DMS 273 treated with DMSO at 0.1 percent for 48 hours (cell line): ENCODE data around the gene MRGPRG.

Source experiments
- DNase-seq: peaks from one replicate; lab custom pipeline; 2025; lab: John Stamatoyannopoulos, UW

The MRGPRG gene

DNA sequence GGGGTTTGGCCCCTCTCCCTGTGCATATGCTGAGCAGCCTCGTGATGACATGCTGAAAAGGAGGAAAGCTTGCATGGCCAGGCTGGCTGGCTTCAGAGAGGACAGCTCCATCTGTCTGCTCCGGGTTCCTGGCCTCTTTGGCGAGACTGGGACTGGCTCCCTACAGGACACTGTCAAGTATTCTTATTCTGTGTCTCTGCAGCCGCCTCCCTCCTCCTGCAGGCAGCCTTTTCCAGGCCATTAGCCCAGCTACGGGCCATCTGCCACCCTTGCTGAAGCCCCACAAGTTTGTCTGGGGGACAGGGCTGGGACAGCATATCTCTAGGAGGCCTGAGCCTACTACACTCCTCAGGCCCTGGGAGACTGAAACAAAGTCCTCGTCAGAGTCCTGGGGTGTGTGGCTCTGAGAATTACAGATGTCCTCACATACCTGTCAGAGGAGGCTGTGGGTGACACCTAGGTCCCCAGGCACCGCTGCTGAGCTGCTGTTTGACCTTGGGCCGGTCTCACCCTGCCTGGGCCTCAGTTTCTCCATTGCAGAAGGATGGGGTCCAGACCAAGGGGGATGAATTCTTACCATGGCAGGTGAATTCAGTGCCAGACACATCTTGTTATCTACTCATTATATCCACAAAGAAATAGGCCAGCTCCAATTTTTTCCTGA is 11.0 kb downstream of the MRGPRG start:
- peak; percentile 32 for DNase-seq

DNA sequence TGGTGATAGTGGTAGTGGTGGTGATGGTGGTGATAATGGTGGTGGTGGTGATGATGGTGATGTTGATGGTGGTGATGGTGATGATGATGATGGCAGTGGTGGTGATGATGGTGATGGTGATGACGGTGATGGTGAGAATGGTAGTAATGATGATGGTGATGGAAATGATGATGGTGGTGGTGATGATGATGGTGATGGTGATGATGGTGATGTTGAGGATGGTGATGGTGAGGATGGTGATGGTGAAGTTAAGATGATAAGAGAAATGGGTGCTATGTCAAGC is 11.8 kb downstream of the MRGPRG start:
- DNase-seq, result no peak

DNA sequence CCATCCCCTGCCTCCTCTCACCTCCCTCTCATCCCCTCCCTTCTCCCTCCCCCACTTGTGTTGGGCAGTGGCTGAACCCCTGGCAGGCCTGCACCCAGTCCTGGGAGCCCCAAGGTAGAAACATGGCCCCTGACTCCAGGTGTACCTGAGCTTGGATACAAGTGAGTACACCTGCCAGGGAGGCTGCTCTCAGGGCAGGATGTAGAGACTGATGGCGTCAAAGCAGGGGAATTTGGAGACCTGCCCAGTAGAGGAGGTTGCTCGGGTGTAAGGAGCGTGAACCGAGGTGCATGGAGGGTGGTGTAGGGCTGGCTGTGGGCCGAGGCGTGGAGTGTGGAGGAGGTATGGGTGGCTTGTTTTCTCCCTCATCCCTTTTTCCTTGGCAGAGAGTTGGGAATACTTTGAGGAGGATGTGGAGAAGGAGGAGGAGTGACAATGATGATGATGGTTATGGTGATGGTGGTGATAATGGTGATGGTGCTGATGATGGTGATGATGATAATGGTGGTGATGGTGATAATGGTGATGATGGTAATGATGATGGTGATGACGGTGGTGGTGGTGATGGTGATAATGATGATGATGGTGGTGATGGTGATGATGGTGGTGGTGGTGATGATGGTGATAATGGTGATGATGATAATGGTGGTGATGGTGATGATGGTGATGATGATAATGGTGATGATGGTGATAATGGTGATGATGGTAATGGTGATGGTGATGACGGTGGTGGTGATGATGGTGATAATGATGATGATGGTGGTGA is 12.3 kb downstream of the MRGPRG start:
- no peak for DNase-seq

DNA sequence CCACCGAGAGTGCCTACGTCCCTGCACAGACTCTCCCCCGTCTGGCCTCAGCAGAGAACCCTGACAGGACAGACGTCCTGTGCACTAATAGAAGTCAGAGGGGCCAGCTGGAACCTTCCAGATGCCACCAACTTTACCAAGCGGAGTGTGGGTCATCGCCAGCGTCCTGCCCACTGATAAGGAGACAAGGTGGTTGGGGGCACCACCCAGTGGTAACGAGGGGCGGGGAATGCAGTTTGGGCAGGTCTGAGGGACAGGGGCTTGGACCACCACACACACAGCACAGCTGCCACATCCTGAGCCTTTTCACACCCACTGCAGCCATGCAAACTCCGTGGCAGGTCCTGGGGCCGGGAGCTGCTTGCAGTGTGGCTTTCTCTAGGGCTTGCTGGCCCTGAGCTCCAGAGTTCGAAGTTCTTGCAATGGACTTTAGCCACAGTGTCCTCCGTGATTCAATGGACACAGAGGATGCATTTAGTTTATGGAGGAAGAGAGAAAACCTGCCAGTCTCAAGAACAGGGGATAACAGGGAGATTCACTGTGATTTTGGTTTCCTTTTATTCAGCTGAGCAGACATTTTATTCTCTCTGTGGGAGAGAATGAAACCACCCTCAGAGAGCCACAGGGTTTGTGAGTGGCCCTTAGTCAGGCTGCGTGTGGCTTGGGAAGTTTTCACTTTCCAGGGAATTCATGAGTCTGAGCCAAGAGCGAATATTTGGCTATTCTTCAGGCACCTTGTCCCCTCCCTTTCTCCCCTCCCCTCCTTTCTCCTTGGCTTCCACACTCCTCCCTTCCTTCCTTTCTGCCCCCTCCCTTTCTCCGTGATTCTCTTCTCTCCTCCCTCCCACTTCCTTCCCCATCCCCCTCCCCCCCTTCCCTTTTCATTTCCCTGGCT is 13.1 kb downstream of the MRGPRG start:
- DNase-seq, result no peak

DNA sequence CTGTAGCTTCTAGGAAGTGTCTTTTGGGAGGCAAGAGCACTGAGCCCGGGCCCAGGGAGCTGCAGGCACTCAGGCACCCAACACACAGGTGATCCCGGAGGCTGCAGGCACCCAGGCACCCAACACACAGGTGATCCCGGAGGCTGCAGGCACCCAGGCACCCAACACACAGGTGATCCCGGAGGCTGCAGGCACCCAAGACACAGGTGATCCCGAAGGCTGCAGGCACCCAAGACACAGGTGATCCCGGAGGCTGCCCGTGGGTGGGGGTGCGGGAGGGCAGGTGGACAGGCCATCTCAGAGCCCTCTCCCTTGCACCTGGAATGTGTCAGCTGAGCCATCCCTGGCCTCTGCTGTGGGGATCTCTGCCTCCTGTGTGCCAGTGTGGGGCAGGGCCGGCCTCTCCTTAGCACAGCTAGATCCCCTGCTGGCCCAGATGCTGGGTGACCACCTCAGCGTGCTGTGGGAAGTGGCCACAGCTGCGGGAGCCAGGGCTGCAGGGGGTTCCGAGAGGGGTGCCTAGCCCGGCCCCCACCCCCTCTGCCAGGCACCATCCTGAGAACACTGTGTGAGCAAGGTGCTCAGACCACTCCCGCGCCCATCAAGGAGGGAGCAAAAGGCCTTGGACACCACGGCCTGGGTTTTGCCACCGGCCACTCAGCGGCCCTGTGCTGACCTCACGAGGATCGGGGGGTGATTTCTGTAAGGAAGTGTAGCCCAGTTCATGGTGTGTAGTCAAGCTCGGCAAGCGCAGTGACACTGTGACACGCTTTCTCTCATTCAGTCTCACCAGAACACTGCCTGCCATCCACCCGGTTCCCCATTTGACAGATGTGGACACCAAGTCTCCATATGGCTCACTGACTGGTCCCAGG is 14.2 kb downstream of the MRGPRG start:
- DNase-seq, result no peak

DNA sequence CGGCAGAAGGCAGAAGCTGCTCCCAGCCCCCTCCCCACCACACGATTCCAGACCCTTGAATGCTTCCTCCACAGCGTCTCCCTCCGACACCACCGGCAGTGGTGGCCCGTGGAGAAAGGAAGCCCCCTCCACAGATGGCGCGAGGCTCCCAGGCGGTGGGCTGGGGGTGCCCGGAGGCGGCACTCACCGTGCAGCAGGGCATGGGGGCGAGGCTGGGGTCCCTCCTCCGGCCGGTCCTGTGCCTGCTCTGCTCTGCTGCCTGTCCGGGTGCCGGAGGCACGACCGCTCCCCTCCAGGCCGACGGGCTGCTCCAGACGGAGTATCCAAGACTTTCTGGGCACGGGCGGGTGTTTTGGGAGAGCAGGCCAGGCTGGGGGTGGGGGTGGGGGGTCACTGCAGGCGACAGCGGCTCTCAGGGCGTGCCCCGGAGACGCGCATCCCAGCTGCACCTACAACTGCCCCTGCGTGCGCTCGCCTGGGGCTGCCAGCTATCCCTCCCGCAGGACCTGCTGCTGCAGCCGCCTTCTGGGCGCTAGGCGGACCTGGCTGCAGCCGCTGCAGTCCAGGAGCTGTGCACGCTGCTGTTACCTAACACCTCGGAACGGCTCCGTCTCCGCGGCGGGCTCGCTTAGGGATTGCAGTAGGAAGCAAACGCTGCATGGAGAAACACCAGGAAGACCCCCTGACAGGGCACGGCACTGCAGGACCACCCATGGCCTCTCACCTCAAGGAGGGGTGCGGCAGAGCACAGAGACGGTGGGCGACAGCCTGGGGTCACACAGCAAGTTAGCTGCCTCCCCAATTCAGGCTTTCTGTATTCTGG is 15.2 kb downstream of the MRGPRG start:
- no peak for DNase-seq

DNA sequence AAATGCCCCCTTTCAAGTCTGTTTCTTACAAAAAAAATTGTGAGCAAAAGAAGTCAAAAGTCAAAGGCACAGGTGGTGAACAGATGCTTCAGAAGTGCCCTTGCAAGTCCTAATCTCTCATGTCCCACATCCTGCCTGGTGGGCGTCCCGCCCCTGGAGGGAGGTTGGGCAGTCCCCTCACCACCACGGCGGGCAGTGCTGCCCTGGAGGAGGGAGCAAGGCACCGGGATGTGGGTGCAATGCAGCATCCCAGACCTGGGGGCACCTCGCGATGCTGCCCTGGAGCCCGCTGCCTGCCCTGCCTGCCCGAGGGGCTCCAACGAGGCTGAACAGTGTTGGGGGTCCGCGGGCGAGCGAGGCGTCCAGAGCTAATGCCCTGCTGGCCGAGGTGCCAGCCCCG is 15.9 kb downstream of the MRGPRG start:
- no peak for DNase-seq

DNA sequence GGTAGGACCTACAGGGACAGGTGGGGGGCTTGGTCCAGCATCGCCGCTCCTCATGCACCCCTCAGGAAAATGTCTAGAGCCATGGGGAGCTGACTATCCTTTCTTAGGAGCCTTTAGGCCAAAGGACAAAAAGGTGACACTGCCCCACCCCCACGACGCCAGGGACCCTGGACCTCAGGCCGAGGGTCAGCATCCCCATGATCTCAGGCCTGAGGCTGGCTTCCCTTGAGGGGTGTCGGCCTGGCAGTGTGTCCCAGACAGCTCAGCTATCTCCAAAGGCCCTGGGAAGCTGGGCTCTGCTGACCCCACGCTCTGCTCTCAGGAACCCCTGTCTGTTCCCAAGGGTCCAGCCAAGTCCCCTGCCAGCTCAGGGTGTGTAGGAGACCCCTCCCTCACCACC is 16.3 kb downstream of the MRGPRG start:
- DNase-seq, result no peak

DNA sequence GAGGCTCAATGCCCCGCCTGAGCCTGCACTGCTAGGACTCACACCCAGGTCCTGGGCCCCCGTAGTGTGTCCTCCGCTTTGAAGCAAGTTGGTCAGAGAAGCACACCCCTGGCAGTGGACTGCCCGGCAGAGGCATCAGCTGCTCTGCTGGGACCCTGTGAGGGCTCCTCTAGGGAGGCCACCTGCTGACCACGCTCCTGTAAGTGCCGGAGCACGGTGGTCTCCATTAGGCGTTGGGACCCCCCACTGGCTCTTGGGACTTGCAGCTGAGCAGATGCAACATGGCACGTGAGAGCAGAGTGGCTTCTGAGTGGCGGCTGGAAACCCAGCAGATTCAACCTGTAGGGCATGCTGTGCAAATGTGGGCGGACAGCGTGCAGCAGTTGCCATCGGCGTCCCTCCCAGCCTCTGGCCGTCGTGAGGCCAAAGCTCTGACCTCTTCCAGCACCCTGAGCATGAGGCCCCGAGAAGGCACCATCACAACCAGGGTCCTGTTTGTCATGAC is 16.9 kb downstream of the MRGPRG start:
- DNase-seq, result no peak

DNA sequence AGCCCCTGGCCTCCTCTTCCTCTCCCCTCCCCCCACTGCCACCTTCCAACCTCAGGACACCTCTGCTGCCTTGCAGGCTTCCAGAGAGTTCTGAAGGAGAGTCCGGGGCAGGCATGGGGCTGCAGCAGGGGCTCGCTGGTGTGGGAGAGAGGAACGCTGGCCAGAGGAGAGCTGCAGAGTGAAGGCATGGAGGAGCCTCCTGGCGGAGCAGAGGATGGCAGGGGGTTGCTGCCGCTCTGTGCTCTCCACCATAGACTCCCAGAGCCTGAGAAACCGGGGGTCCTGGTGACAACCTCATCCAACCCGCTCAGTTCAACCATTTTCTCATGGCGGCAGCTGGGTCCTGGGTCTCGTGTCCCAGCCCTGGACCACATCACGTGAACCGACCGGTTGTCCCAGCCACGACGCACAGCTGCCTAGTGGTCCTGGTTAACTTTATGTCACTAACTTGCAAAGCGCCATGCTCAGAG is 17.5 kb downstream of the MRGPRG start:
- DNase-seq, result no peak

DNA sequence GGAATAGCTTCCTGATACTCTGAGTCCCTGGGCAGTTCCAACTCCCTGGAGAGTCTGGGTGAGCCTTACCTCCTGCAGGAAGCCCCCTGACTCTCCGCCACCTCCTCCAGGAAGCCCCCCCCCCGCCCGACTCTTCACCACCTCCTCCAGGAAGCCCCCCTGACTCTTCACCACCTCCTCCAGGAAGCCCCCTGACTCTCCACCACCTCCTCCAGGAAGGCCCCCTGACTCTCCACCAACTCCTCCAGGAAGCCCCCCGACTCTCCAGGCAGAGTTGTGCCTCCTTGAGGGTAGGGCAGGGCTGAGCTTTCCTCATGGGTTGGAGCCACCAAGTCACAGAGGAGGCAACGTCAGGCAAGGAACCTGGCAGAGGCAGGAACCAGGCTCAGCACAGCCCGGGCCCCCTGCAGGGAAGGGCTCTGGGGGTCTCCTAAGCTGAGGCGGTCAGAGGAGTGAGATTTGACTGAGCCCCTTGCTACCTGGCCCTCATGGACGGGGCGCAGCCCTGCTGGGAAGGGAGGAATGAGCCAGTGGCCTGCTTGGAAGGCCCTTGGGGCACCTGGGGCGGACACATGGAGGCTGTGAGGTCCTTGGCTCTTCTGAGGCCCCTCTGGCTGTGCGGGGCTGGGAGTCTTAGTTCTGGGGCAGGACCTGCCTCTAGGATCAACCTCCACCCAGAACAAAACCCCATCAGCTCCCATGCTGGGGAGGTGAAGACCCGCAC is 18.1 kb downstream of the MRGPRG start:
- DNase-seq, result no peak

DNA sequence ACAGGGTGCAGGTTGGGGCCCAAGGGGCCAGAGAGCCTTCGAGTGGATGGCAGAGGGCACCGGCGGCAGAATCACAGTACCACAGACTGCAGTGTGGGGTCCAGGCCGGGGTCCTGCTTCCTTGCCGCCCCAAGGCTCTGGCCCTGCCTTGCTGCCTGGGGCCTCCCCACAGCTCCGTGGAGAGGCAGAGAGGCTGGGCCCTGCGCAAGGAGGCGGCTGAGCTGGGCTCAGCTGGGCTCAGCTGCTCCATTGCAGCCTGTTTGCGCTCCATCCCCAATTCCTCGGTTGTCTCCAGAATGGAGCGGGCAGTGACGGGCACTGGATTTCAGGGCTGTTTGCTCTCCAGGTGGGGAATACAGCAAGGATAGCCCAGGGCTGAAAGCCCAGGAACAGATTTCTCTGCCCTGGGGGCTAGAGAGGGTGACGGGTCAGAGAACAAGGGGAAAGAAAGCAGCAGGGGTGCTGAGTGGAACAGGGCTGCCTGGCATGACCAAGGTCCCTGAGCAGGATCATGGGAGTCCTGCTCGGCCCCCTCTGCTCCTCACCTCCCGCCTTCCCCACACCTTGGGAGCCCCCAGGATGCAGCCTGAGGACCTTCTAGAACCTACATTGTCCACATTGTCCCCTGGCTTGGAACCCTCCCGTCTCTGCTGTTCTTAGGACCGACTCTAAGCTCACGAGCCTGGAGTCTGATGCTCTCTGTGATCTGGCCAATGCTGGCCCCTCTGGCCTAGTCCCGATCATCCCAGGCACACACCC is 18.9 kb downstream of the MRGPRG start:
- no peak for DNase-seq

DNA sequence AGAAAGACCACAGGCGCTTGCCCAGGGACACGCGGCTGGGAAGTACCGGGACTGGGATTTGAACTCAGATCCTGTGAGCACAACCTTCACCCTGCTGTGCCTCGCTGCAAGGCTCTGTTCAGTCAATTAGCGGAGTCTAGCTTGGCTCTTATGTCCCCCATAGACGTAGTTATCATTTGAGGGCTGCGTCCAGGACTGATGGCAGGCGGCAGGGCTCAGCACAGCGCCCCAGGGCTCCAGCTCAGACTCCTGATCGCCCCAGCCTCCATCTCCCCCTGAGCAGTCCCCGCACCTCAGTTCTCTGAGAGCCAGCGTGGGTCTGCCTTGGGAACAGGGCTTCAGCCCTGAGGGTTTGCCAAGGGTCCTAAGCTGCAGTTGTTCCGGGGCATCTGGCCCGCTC is 19.8 kb downstream of the MRGPRG start:
- no peak for DNase-seq

DNA sequence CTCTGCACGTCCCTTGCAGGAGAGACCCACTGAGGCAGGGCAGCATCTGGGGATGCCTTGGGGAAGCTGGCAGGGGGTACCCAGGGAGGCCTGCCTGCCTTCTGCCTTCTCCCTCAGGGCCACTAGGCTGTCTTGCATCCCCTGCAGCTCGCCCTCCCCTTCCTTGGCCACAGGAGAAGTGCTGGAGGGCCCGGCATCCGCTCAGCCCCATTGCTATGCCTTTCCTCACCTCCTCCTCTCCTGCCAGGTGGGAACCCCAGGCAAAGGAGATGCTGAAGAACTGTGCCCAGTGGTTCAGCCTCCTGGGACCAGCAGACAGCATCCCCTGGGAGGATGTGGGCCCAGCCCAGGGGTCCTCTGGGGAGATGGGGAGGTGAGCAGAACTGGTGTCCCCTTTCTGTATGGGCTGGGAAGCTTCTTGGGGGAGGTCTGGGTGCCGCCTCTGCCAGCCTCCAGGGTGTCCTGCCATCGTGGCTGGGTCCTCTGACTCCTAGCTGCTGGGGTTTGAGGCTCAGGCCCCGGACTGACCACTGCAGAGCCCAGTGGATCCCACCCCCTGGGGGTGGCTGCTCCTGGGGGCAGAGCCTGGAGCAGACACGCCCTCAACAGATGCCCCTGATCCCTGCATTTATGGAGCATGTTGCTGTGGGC is 20.6 kb downstream of the MRGPRG start:
- no peak for DNase-seq

DNA sequence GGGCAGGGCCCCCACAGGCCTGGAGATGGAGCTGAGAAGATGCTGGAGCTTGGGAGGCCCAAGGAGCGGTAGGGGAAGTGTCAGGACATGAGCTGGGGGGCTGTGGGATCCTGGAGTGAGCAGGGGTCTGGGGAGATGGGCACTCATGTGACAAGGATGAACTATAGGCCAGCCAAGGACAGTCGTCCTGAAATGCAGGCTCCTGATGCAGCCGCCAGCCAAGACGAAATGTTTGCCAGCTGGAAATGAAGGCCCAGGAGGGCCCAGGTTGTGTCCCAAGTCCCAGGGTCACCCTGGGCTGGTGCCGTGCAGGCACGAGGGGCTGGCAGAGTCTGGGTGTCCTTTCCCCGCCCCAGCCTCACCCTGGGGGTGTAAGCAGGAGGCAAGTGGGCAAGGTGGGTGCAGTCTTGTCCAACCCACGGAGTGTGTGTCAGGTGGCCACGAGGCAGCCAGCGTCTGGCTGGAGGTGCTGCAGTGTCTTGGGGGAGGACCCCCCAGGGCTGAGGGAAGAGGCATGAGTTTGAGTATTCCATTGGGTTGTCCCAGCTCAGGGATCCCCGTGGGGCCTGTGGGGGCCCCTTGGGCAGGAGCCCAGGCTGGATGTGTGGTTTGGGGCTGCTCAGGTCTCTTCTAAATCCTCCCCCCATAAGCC is 21.4 kb downstream of the MRGPRG start:
- DNase-seq, result no peak

DNA sequence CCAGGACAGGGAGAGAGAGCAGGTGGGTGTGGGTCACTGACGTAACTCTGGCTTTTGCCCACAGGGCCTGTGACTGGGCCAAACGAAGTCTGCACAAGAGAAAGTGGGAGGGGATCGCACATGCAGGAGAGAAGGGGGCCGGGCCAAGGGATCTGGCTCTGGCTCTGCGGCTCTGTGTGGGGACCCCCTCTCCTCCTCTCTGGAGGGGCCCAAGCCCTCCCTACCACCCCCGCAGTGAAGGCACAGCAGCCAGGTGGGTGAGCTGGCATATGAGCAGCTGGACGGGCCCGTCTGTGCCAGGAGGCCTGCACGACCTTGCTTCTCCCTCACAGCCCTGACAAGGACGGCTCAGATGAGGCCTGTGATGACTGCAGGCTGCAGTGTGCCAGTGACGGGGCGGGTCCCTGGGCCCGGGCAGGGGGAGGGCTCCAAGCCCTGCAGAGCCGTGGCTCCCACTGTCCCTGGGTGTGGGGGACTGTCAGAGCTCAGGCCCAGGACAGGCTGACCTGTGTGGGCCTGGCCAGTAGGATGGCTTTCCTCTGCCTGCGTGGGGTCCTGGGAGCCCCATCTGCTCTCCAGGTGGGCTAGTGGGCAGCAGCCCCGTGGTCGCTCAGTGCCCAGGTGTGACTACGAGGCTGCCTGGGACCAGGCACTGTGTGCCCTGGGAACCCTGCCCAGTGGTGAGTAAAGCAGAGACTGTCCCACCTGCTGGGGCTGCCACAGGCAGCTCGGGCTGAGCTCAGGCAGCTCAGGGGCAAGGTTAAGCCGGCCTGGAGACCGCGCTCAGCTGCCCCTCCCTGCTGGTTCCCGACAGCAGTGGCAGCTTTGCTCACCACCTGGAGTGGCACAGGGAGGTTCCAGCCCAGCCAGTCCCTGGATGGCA is 22.2 kb downstream of the MRGPRG start:
- DNase-seq, result no peak
